Measurements from ENCODE around the gene TRAPPC6A.

Gene TRAPPC6A

GRCh38 chr19:45145270-45146189 is 32.5 kb downstream of the TRAPPC6A start:
- DNase-seq = no peak

GRCh38 chr19:45144431-45145269 is 33.4 kb downstream of the TRAPPC6A start:
- no peak for DNase-seq

- DNase-seq = no peak
These were observed 35.3 kb downstream of the TRAPPC6A start for GRCh38 chr19:45142726-45143110.

GRCh38 chr19:45142016-45142725 is 35.9 kb downstream of the TRAPPC6A start:
- DNase-seq = no peak

- DNase-seq = no peak
These were observed 36.7 kb downstream of the TRAPPC6A start for GRCh38 chr19:45141203-45141900.

- DNase-seq = no peak
These were observed 37.5 kb downstream of the TRAPPC6A start for GRCh38 chr19:45140533-45140932.

- DNase-seq = no peak
These were observed 37.9 kb downstream of the TRAPPC6A start for GRCh38 chr19:45140144-45140503.

- no peak for DNase-seq
These were observed 38.5 kb downstream of the TRAPPC6A start for GRCh38 chr19:45139286-45140143.

- no peak for DNase-seq
These were observed 39.7 kb downstream of the TRAPPC6A start for GRCh38 chr19:45138303-45138751.

GRCh38 chr19:45137179-45137761 is 40.8 kb downstream of the TRAPPC6A start:
- DNase-seq = no peak

GRCh38 chr19:45136507-45137178 is 41.4 kb downstream of the TRAPPC6A start:
- no peak for DNase-seq

- no peak for DNase-seq
These were observed 42.7 kb downstream of the TRAPPC6A start for GRCh38 chr19:45135176-45135885.

GRCh38 chr19:45133661-45134060 is 44.4 kb downstream of the TRAPPC6A start:
- no peak for DNase-seq

- DNase-seq = no peak
These were observed 47.0 kb downstream of the TRAPPC6A start for GRCh38 chr19:45130888-45131615.

- no peak for DNase-seq
These were observed 47.8 kb downstream of the TRAPPC6A start for GRCh38 chr19:45130236-45130635.

- DNase-seq = no peak
These were observed 49.2 kb downstream of the TRAPPC6A start for GRCh38 chr19:45128806-45129205.

- no peak for DNase-seq
These were observed 49.9 kb downstream of the TRAPPC6A start for GRCh38 chr19:45128146-45128545.

GRCh38 chr19:45126654-45127053 is 51.4 kb downstream of the TRAPPC6A start:
- no peak for DNase-seq

GRCh38 chr19:45125975-45126493 is 52.0 kb downstream of the TRAPPC6A start:
- DNase-seq = no peak

Data from 8988T (cell line).